GM06990 (cell line): ENCODE data around the gene MX2.

Experiments used
- DNase-seq: peaks from one replicate; pipeline ENCODE4 v3.0.0-alpha.2; 2011; ENCODE audit not compliant: insufficient read length; ENCODE audit errors: extremely low read depth
- H3K27me3 ChIP-seq: replicated peaks from 2 replicates; pipeline ENCODE4 v1.6.0; 2011; ENCODE audit warnings: low read length; ENCODE audit not compliant: control insufficient read depth, insufficient read depth
- H3K36me3 ChIP-seq: 2 replicates; pipeline ENCODE4 v1.5.1; 2011; ENCODE audit warnings: low read length; ENCODE audit not compliant: control insufficient read depth, insufficient read depth
- H3K4me3 ChIP-seq: replicated peaks from 2 replicates; pipeline ENCODE4 v1.5.1; 2011; ENCODE audit warnings: low read depth, mild to moderate bottlenecking, control low read depth, low read length
- CTCF ChIP-seq: IDR thresholded peaks from 2 replicates; pipeline ENCODE4 v1.5.1; 2011; ENCODE audit warnings: low read length, control low read depth, mild to moderate bottlenecking, inconsistent platforms; ENCODE audit not compliant: insufficient read depth, poor library complexity, severe bottlenecking

The MX2 gene

GRCh38 chr21:41403966-41404365, 42.1 kb downstream of the MX2 start:
- H3K27me3 ChIP-seq, result no peaks in the 10 kb centered on the region
- H3K4me3 ChIP-seq, result no peak overlapping the region
- no peak for TF ChIP-seq CTCF
- DNase-seq, result no peak
- H3K36me3 ChIP-seq, result peaks cover 20% of the 10 kb centered on the region

DNA sequence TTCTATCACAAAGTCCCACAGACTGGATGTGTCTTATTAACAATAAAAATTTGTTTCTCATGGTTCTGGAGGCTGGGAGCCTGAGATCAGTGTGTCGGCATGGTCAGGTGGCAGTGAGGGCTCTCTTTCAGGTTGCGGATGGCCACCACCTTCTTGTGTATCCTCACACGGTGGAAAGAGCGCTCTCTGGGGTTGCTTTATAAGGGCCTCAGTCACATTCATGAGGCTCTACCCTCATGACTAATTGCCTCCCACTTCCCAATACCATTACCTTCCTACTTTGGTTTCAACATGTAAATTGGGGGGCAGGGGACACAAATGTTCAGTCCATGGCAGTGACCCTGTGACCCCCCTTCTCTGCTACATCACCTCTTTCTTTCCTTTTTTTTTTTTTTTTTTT, 43.5 kb downstream of the MX2 start:
- Histone ChIP-seq H3K27me3 (no peaks in the 10 kb centered on the region), H3K36me3 (peaks cover 18% of the 10 kb centered on the region), H3K4me3 (no peak overlapping the region)
- no peak for TF ChIP-seq CTCF
- no peak for DNase-seq

DNA sequence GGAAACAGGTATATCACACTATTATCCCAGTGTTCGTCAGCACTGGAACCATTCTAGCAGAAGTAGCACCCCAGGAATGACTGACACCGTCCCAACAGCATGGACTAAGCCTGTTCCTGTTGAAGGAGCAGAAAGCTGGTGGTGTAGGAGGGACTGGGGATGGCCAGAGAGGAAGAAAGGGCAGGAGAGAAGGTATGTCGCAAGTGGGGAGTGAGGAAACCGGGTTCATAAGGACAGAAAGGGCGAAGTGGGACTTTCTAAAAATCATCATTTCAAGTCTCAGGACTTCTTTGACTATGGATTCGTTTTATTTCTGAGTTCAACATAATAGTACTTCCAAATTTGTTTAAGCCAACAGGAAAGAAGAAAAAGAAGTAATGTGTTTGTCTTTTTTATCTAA, 44.5 kb downstream of the MX2 start:
- DNase-seq, result no peak
- peaks cover 18% of the 10 kb centered on the region for H3K36me3 ChIP-seq
- no peaks in the 10 kb centered on the region for H3K27me3 ChIP-seq
- no peak overlapping the region for H3K4me3 ChIP-seq
- no peak for TF ChIP-seq CTCF

DNA sequence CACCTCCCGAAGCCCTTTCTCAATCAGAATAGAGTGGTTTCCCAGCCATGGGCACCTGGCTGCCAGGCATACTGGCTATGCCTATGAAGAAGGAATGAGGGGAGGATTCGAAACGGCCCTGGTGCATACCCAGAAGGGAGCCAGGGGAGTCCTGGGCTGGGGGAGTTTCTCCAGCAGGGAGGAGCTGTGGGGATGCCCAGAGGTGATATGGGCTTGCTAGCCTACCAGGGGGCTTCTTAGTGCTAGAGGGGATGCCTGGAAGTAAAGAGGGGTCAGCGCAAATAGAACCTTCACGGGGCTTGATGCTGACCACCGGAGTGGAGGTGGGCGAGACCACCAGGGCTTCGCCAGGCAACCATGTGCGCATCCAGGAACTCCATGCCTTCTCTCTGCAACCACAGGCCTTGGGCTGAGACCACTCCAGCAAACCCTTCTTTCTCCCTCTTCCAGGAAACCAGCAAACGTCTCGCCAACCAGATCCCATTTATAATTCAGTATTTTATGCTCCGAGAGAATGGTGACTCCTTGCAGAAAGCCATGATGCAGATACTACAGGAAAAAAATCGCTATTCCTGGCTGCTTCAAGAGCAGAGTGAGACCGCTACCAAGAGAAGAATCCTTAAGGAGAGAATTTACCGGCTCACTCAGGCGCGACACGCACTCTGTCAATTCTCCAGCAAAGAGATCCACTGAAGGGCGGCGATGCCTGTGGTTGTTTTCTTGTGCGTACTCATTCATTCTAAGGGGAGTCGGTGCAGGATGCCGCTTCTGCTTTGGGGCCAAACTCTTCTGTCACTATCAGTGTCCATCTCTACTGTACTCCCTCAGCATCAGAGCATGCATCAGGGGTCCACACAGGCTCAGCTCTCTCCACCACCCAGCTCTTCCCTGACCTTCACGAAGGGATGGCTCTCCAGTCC, 46.0 kb downstream of the MX2 start:
- DNase-seq, result no peak
- TF ChIP-seq CTCF, result no peak
- Histone ChIP-seq H3K36me3 (peaks cover 15% of the 10 kb centered on the region), H3K27me3 (no peaks in the 10 kb centered on the region), H3K4me3 (no peak overlapping the region)

GRCh38 chr21:41410361-41410760, 48.5 kb downstream of the MX2 start:
- Histone ChIP-seq H3K4me3 (no peak overlapping the region), H3K27me3 (no peaks in the 10 kb centered on the region), H3K36me3 (peaks cover 7% of the 10 kb centered on the region)
- no peak for TF ChIP-seq CTCF
- no peak for DNase-seq
